GM23248 (cell line): Measurements from ENCODE around the gene C5orf63. TPM values are rescaled to one million over a fixed set of nuclear protein-coding genes. Genes with fewer than 3 reads are reported as not detected.
A peak's percentile ranks its signal among the peaks of the same experiment; 100 is the strongest.

Experiments used
- DNase-seq: peaks from one replicate; pipeline ENCODE4 v3.0.0-alpha.2; 2015
- H2AFZ ChIP-seq: fragments of 200-600 bp; sonication (generic); 2 replicates; pipeline ENCODE4 v1.6.1; 2016; ENCODE audit warnings: antibody characterized with exemption
- H3F3A ChIP-seq: fragments of 200-600 bp; sonication (generic); 2 replicates; pipeline ENCODE4 v1.6.1; 2016; ENCODE audit warnings: mild to moderate bottlenecking, antibody characterized with exemption, mixed run types; ENCODE audit not compliant: insufficient read depth
- H3K27ac ChIP-seq: fragments of 200-600 bp; sonication (generic); 2 replicates; pipeline ENCODE4 v1.5.1; 2016; ENCODE audit warnings: mild to moderate bottlenecking
- H3K27me3 ChIP-seq: fragments of 200-600 bp; sonication (generic); replicated peaks from 2 replicates; pipeline ENCODE4 v1.6.1; 2016; ENCODE audit warnings: mild to moderate bottlenecking; ENCODE audit not compliant: insufficient read depth
- H3K36me3 ChIP-seq: fragments of 200-600 bp; sonication (generic); 2 replicates; pipeline ENCODE4 v1.6.1; 2016; ENCODE audit warnings: low read depth, mild to moderate bottlenecking
- H3K4me1 ChIP-seq: fragments of 200-600 bp; sonication (generic); 2 replicates; pipeline ENCODE4 v1.6.1; 2016; ENCODE audit warnings: mild to moderate bottlenecking; ENCODE audit not compliant: insufficient read depth
- H3K4me2 ChIP-seq: fragments of 200-600 bp; sonication (generic); one replicate; pipeline ENCODE4 v1.6.1; 2016; ENCODE audit warnings: mild to moderate bottlenecking; ENCODE audit not compliant: unreplicated experiment
- H3K4me3 ChIP-seq: fragments of 200-600 bp; sonication (generic); 2 replicates; pipeline ENCODE4 v1.5.1; 2016; ENCODE audit warnings: mild to moderate bottlenecking
- H3K79me2 ChIP-seq: fragments of 200-600 bp; sonication (generic); 2 replicates; pipeline ENCODE4 v1.6.1; 2016; ENCODE audit warnings: mild to moderate bottlenecking; ENCODE audit not compliant: insufficient read depth
- H3K9ac ChIP-seq: fragments of 200-600 bp; sonication (generic); 2 replicates; pipeline ENCODE4 v1.6.1; 2016; ENCODE audit warnings: mild to moderate bottlenecking
- H3K9me2 ChIP-seq: fragments of 200-600 bp; sonication (generic); 2 replicates; pipeline ENCODE4 v1.6.1; 2016; ENCODE audit warnings: mixed run types, mild to moderate bottlenecking, moderate library complexity; ENCODE audit not compliant: insufficient read depth
- H3K9me3 ChIP-seq: fragments of 200-600 bp; sonication (generic); one replicate; pipeline ENCODE4 v1.6.1; 2017; ENCODE audit warnings: low read depth
- H4K20me1 ChIP-seq: fragments of 200-600 bp; sonication (generic); 2 replicates; pipeline ENCODE4 v1.6.0; 2016; ENCODE audit not compliant: insufficient read depth
- EZH2 ChIP-seq: fragments of 200-600 bp; sonication (generic); IDR thresholded peaks from 2 replicates; pipeline ENCODE4 v1.6.1; 2018; ENCODE audit warnings: antibody characterized with exemption, mild to moderate bottlenecking; ENCODE audit not compliant: insufficient read depth, poor library complexity, severe bottlenecking
- EZH2phosphoT487 ChIP-seq: fragments of 200-600 bp; sonication (generic); IDR thresholded peaks from 2 replicates; pipeline ENCODE4 v1.6.1; 2018; ENCODE audit warnings: antibody characterized with exemption, moderate library complexity, mild to moderate bottlenecking, low read depth; ENCODE audit not compliant: insufficient read depth
- WGBS, 2 experiments: methylation state at CpG; one replicate each; pipeline ENCODE4 v1.1.6; 2015 to 2017; ENCODE audit warnings: low lambda C conversion rate in 2 of 2, low coverage in 1 of 2; ENCODE audit errors: missing lambda C conversion rate in 2 of 2; 5-methylcytosine and 5-hydroxymethylcytosine counted together
- in situ Hi-C: fragments of 300-500 bp; cut with MboI; formaldehyde crosslinking; loops from 2 replicates; pipeline ENCODE4 v1.15.0; 2020
- polyA plus RNA-seq: library from polyadenylated mRNA; unstranded; fragments of >200 nt; fragmentation: Nextera tagmentation; extraction: Ambion mirVana; gene quantifications from 2 replicates; pipeline ENCODE4 v1.2.1, GENCODE V29; 2016
- total RNA-seq: library from RNA; depleted of rRNA; stranded (reverse); fragments of >200 nt; shearing (Covaris generic); gene quantifications from 2 replicates; pipeline ENCODE4 v1.2.3, GENCODE V29; 2014; rRNA removed

C5orf63 gene
- total and polyA plus RNA-seq, 2 experiments from 2014 or later: 0.97 to 7.2 TPM

GRCh38 chr5:127002390-127002789 is 70.9 kb downstream of the C5orf63 start:
- Histone ChIP-seq H4K20me1 (no peaks in the 10 kb centered on the region), H3K79me2 (no peaks in the 10 kb centered on the region), H3K27ac (peak overlapping the region; percentile 89), H3K4me2 (peak overlapping the region; percentile 59), H2AFZ (peak overlapping the region; percentile 22), H3K9ac (peak overlapping the region; percentile 69), H3K9me3 (no peaks in the 10 kb centered on the region), H3K27me3 (no peaks in the 10 kb centered on the region), H3K4me1 (peaks cover 43% of the 10 kb centered on the region), H3K4me3 (peak overlapping the region; percentile 11; the same call in 1 of the 2 replicates), H3F3A (peaks cover 21% of the 10 kb centered on the region), H3K36me3 (no peaks in the 10 kb centered on the region), H3K9me2 (no peaks in the 10 kb centered on the region)
- TF ChIP-seq EZH2 (no peak), EZH2phosphoT487 (no peak)
- peak; percentile 72 for DNase-seq
- in situ Hi-C loops: no loop called here
- WGBS, 2 experiments: 22 to 23% methylated on average over 3 of the region's 3 CpGs

- H3K4me2 ChIP-seq: peak overlapping the region; percentile 70
- in situ Hi-C loops: no loop called here
- peak overlapping the region; percentile 89 for H3K27ac ChIP-seq
- H3K9ac ChIP-seq: peak overlapping the region; percentile 69
- H3K9me2 ChIP-seq: no peaks in the 10 kb centered on the region
- H4K20me1 ChIP-seq: no peaks in the 10 kb centered on the region
- H3F3A ChIP-seq: peaks cover 21% of the 10 kb centered on the region
- 1 to 2% methylated on average over 4 of the region's 4 CpGs for WGBS, 2 experiments
- DNase-seq: peak; percentile 90
- no peaks in the 10 kb centered on the region for H3K27me3 ChIP-seq
- no peaks in the 10 kb centered on the region for H3K9me3 ChIP-seq
- H3K4me1 ChIP-seq: peaks cover 40% of the 10 kb centered on the region
- peak overlapping the region; percentile 11; the same call in 1 of the 2 replicates for H3K4me3 ChIP-seq
- TF ChIP-seq EZH2: no peak
- no peak for TF ChIP-seq EZH2phosphoT487
- no peaks in the 10 kb centered on the region for H3K36me3 ChIP-seq
- no peaks in the 10 kb centered on the region for H3K79me2 ChIP-seq
- peak overlapping the region; percentile 22; the same call in 1 of the 2 replicates for H2AFZ ChIP-seq
These were observed 71.5 kb downstream of the C5orf63 start for GRCh38 chr5:127001621-127002296.

Other genes starting within 250 kb of the C5orf63 start
- gene MARCHF3, start 42.9 kb downstream of the C5orf63 start, total RNA-seq: 3.8 and 4.8 TPM in 2 replicates
- 5.5 and 5.8 TPM in 2 replicates for gene MARCHF3, start 42.9 kb downstream of the C5orf63 start, polyA plus RNA-seq
- not detected in 2 replicates for gene MEGF10, start 217.3 kb upstream of the C5orf63 start, total RNA-seq
- not detected in 2 replicates for gene MEGF10, start 217.3 kb upstream of the C5orf63 start, polyA plus RNA-seq